ENCODE data around the gene SYNM. TPM values are rescaled to one million over a fixed set of nuclear protein-coding genes. Genes with fewer than 3 reads are reported as not detected.

The SYNM gene
- total RNA-seq, 1 experiment from 2014 or later = 2.6 TPM

GRCh38 chr15:99090011-99090699 is 14.7 kb upstream of the SYNM start:
- TF ChIP-seq EZH2 (IDR thresholded peaks at IDR 0.05; ENCODE audit: borderline replicate concordance, low read depth, low read length, poor library complexity, severe bottlenecking) (no peak), CTCF (conservative IDR thresholded peaks at IDR 0.05; ENCODE audit: low read depth, low read length) (no peak)
- no peaks in the 10 kb centered on the region for H3K27me3 ChIP-seq (replicated peaks; ENCODE audit: insufficient read depth, low read depth, low read length, poor library complexity)
- H3K9me3 ChIP-seq (ENCODE audit: low read depth, low read length, poor library complexity, severe bottlenecking) = no peaks in the 10 kb centered on the region
- ChIA-PET POLR2A (ENCODE audit: low non-redundant PET) (no interaction called here), CTCF (no interaction called here)
- H3K27ac ChIP-seq (ENCODE audit: low read depth, low read length, poor library complexity, severe bottlenecking) = no peak overlapping the region
- no TSS peak for BruUV-seq (replicated peaks)
- no peak for DNase-seq (ENCODE audit: low spot score)
- no peaks in the 10 kb centered on the region for H3K4me1 ChIP-seq (ENCODE audit: insufficient read depth, low read length, poor library complexity, severe bottlenecking)
- H3K36me3 ChIP-seq (ENCODE audit: insufficient read depth, low read length, poor library complexity, severe bottlenecking) = no peaks in the 10 kb centered on the region
- no peak overlapping the region for H3K4me3 ChIP-seq (ENCODE audit: low read depth, low read length, poor library complexity, severe bottlenecking)
- intact Hi-C loops (cut with micrococcal nuclease; ENCODE audit: unreplicated experiment) = no loop called here

DNA sequence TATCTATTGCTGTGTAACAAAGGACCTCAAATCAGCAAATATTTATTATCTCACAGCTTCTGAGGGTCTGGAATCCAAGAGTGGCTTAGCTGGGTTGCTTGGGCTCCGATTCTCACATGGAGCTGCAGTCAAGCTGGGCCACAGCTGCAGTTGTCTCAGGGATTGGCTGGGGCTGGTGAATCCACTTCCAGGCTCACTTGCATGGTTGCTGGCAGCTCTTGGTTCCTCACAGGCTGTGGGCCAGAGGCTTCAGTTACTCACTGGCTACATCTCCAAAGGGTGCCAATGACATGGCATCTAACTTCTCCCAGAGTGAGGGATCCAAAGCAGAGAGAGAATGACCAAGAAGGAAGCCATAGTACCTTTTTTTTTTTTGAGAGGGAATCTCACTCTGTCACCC is 13.9 kb upstream of the SYNM start:
- DNase-seq (ENCODE audit: low spot score) = no peak
- no TSS peak for BruUV-seq (replicated peaks)
- H3K27ac ChIP-seq (ENCODE audit: low read depth, low read length, poor library complexity, severe bottlenecking) = no peak overlapping the region
- H3K9me3 ChIP-seq (ENCODE audit: low read depth, low read length, poor library complexity, severe bottlenecking) = no peaks in the 10 kb centered on the region
- POLR2A ChIA-PET (ENCODE audit: low non-redundant PET) = no interaction called here
- H3K27me3 ChIP-seq (replicated peaks; ENCODE audit: insufficient read depth, low read depth, low read length, poor library complexity) = no peaks in the 10 kb centered on the region
- H3K4me3 ChIP-seq (ENCODE audit: low read depth, low read length, poor library complexity, severe bottlenecking) = no peak overlapping the region
- H3K36me3 ChIP-seq (ENCODE audit: insufficient read depth, low read length, poor library complexity, severe bottlenecking) = no peaks in the 10 kb centered on the region
- intact Hi-C loops (cut with micrococcal nuclease; ENCODE audit: unreplicated experiment) = no loop called here
- no peak for TF ChIP-seq CTCF (conservative IDR thresholded peaks at IDR 0.05; ENCODE audit: low read depth, low read length)
- TF ChIP-seq EZH2 (IDR thresholded peaks at IDR 0.05; ENCODE audit: borderline replicate concordance, low read depth, low read length, poor library complexity, severe bottlenecking) = no peak
- no peaks in the 10 kb centered on the region for H3K4me1 ChIP-seq (ENCODE audit: insufficient read depth, low read length, poor library complexity, severe bottlenecking)
- CTCF ChIA-PET = no interaction called here

- intact Hi-C loops (cut with micrococcal nuclease; ENCODE audit: unreplicated experiment) = no loop called here
- no peak for TF ChIP-seq EZH2 (IDR thresholded peaks at IDR 0.05; ENCODE audit: borderline replicate concordance, low read depth, low read length, poor library complexity, severe bottlenecking)
- TF ChIP-seq CTCF (conservative IDR thresholded peaks at IDR 0.05; ENCODE audit: low read depth, low read length) = no peak
- no TSS peak for BruUV-seq (replicated peaks)
- POLR2A ChIA-PET (ENCODE audit: low non-redundant PET) = no interaction called here
- H3K4me1 ChIP-seq (ENCODE audit: insufficient read depth, low read length, poor library complexity, severe bottlenecking) = no peaks in the 10 kb centered on the region
- no peaks in the 10 kb centered on the region for H3K27me3 ChIP-seq (replicated peaks; ENCODE audit: insufficient read depth, low read depth, low read length, poor library complexity)
- no peaks in the 10 kb centered on the region for H3K36me3 ChIP-seq (ENCODE audit: insufficient read depth, low read length, poor library complexity, severe bottlenecking)
- H3K27ac ChIP-seq (ENCODE audit: low read depth, low read length, poor library complexity, severe bottlenecking) = no peak overlapping the region
- no peak for DNase-seq (ENCODE audit: low spot score)
- no peak overlapping the region for H3K4me3 ChIP-seq (ENCODE audit: low read depth, low read length, poor library complexity, severe bottlenecking)
- CTCF ChIA-PET = no interaction called here
- H3K9me3 ChIP-seq (ENCODE audit: low read depth, low read length, poor library complexity, severe bottlenecking) = no peaks in the 10 kb centered on the region
Measured at GRCh38 chr15:99092554-99093172, 12.2 kb upstream of the SYNM start.

All from A673 (cell line).